ELR (cell line): ENCODE results near the gene ADM5.
A peak's percentile ranks its signal among the peaks of the same experiment; 100 is the strongest.

Source experiments
- DNase-seq: peaks from one replicate; pipeline ENCODE4 v3.0.0-alpha.2; 2015; ENCODE audit warnings: low read depth

Gene ADM5

GRCh38 chr19:49680421-49681351 lies 8.7 kb upstream of the ADM5 start:
- DNase-seq: peak; percentile 83

- DNase-seq: no peak
Measured at GRCh38 chr19:49681830-49682229, 7.6 kb upstream of the ADM5 start.

- no peak for DNase-seq
Measured at GRCh38 chr19:49682274-49682673, 7.1 kb upstream of the ADM5 start.

GRCh38 chr19:49683814-49684250 lies 5.6 kb upstream of the ADM5 start:
- DNase-seq: no peak

- DNase-seq: peak; percentile 38
Measured at GRCh38 chr19:49684251-49684982, 5.0 kb upstream of the ADM5 start.

GRCh38 chr19:49684983-49685553 lies 4.3 kb upstream of the ADM5 start:
- no peak for DNase-seq

- no peak for DNase-seq
Measured at GRCh38 chr19:49685845-49686332, 3.5 kb upstream of the ADM5 start.

- no peak for DNase-seq
Measured at GRCh38 chr19:49686503-49687088, 2.8 kb upstream of the ADM5 start.

GRCh38 chr19:49687150-49687549 lies 2.2 kb upstream of the ADM5 start:
- no peak for DNase-seq

GRCh38 chr19:49687566-49688316 lies 1.7 kb upstream of the ADM5 start:
- peak; percentile 64 for DNase-seq

GRCh38 chr19:49688531-49689132 lies 762 bp upstream of the ADM5 start:
- no peak for DNase-seq

GRCh38 chr19:49690079-49690655 lies 773 bp downstream of the ADM5 start:
- DNase-seq: peak; percentile 45

- peak; percentile 91 for DNase-seq
Measured at GRCh38 chr19:49690656-49691242, 1.4 kb downstream of the ADM5 start, which contains the start of gene CPT1C. TSS of gene CPT1C (plus strand) at chr19:49691116. CDS start at chr19:49692253, 1,137 bp downstream.

GRCh38 chr19:49691243-49692146 lies 2.1 kb downstream of the ADM5 start:
- peak; percentile 83 for DNase-seq

GRCh38 chr19:49692147-49692506 lies 2.7 kb downstream of the ADM5 start:
- DNase-seq: no peak

- DNase-seq: no peak
Measured at GRCh38 chr19:49696115-49696514, 6.7 kb downstream of the ADM5 start.

- DNase-seq: no peak
Measured at GRCh38 chr19:49696865-49697264, 7.5 kb downstream of the ADM5 start.

- no peak for DNase-seq
Measured at GRCh38 chr19:49699364-49699763, 10.0 kb downstream of the ADM5 start.

- no peak for DNase-seq
Measured at GRCh38 chr19:49700563-49700962, 11.2 kb downstream of the ADM5 start.
